GM18517 (cell line): ENCODE results near the gene MSI2.

Experiments used
- ATAC-seq: cut with Tn5 transposase; IDR thresholded peaks from one replicate; pipeline ENCODE4 v1.9.1; 2021; ENCODE audit warnings: mild to moderate bottlenecking, moderate library complexity; ENCODE audit not compliant: unreplicated experiment

The MSI2 gene

GRCh38 chr17:57544834-57545463 lies 288.6 kb downstream of the MSI2 start:
- ATAC-seq = no peak

GRCh38 chr17:57545731-57546342 lies 289.5 kb downstream of the MSI2 start:
- no peak for ATAC-seq

- ATAC-seq = no peak
Observed at GRCh38 chr17:57548421-57549410, 292.4 kb downstream of the MSI2 start.

- no peak for ATAC-seq
Observed at GRCh38 chr17:57549468-57549867, 293.1 kb downstream of the MSI2 start.

- no peak for ATAC-seq
Observed at GRCh38 chr17:57550016-57550415, 293.7 kb downstream of the MSI2 start.

GRCh38 chr17:57550668-57551315 lies 294.5 kb downstream of the MSI2 start:
- no peak for ATAC-seq

GRCh38 chr17:57551321-57552079 lies 295.2 kb downstream of the MSI2 start:
- ATAC-seq = peak; percentile 68

- peak; percentile 36 for ATAC-seq
Observed at GRCh38 chr17:57552114-57552624, 295.8 kb downstream of the MSI2 start.

GRCh38 chr17:57553526-57553925 lies 297.2 kb downstream of the MSI2 start:
- ATAC-seq = no peak

GRCh38 chr17:57553991-57554825 lies 297.9 kb downstream of the MSI2 start:
- ATAC-seq = no peak

GRCh38 chr17:57554826-57555635 lies 298.7 kb downstream of the MSI2 start:
- ATAC-seq = no peak

- ATAC-seq = no peak
Observed at GRCh38 chr17:57555636-57556175, 299.4 kb downstream of the MSI2 start.

- ATAC-seq = no peak
Observed at GRCh38 chr17:57556320-57556719, 300.0 kb downstream of the MSI2 start.

GRCh38 chr17:57556977-57557376 lies 300.7 kb downstream of the MSI2 start:
- no peak for ATAC-seq

GRCh38 chr17:57557416-57557815 lies 301.1 kb downstream of the MSI2 start:
- ATAC-seq = no peak

- ATAC-seq = no peak
Observed at GRCh38 chr17:57557834-57558681, 301.7 kb downstream of the MSI2 start.

- no peak for ATAC-seq
Observed at GRCh38 chr17:57559226-57559625, 302.9 kb downstream of the MSI2 start.
